WTC11 (cell line): ENCODE measurements around the gene RPTN. TPM values are rescaled to one million over a fixed set of nuclear protein-coding genes. Genes with fewer than 3 reads are reported as not detected.

Source experiments
- ATAC-seq: fragments of 200-7000 bp; cut with Tn5 transposase; 2 replicates; pipeline ENCODE4 v1.10.0; 2021; ENCODE audit warnings: mild to moderate bottlenecking, moderate library complexity
- CTCF ChIA-PET: fragments of 300-600 bp; sonication (Branson Sonifier 250); formaldehyde crosslinking; loops from one replicate; lab custom pipeline; 2021; ENCODE audit warnings: antibody characterized with exemption; lab: Charles Lee
- POLR2A ChIA-PET: fragments of 350-600 bp; sonication (Branson Sonifier 250); formaldehyde crosslinking; loops from one replicate; lab custom pipeline; 2021; ENCODE audit warnings: antibody characterized with exemption; lab: Charles Lee
- DNase-seq: peaks from one replicate; pipeline ENCODE4 v3.0.0; 2021; ENCODE audit warnings: low spot score
- H3K27ac Mint-ChIP-seq: 2 replicates; pipeline ENCODE4 v1.8.0; 2021; ENCODE audit warnings: mixed read lengths
- H3K27me3 Mint-ChIP-seq: 2 replicates; pipeline ENCODE4 v1.8.0; 2021; ENCODE audit warnings: low read depth, mild to moderate bottlenecking, moderate library complexity, mixed read lengths
- H3K36me3 Mint-ChIP-seq: 2 replicates; pipeline ENCODE4 v1.8.0; 2021; ENCODE audit warnings: mixed read lengths
- H3K4me1 Mint-ChIP-seq: 2 replicates; pipeline ENCODE4 v1.8.0; 2022; ENCODE audit warnings: mixed read lengths
- H3K4me3 Mint-ChIP-seq: 2 replicates; pipeline ENCODE4 v1.8.0; 2021; ENCODE audit warnings: mild to moderate bottlenecking, moderate library complexity, mixed read lengths
- H3K9me3 Mint-ChIP-seq: 2 replicates; pipeline ENCODE4 v1.8.0; 2021; ENCODE audit warnings: mixed read lengths
- ATF1 ChIP-seq: sonication (generic); formaldehyde crosslinking; IDR thresholded peaks from 2 replicates; pipeline ENCODE4 v1.8.1; 2023; ENCODE audit warnings: mild to moderate bottlenecking, moderate library complexity, missing genetic modification reagents
- ATF6 ChIP-seq: sonication (generic); formaldehyde crosslinking; IDR thresholded peaks from 2 replicates; pipeline ENCODE4 v1.8.1; 2023; ENCODE audit warnings: mild to moderate bottlenecking, missing genetic modification reagents
- FOXK1 ChIP-seq: sonication (generic); formaldehyde crosslinking; IDR thresholded peaks from 2 replicates; pipeline ENCODE4 v1.8.0; 2022; ENCODE audit warnings: mild to moderate bottlenecking, moderate library complexity, missing genetic modification reagents
- GABPB1 ChIP-seq: sonication (generic); formaldehyde crosslinking; IDR thresholded peaks from 2 replicates; pipeline ENCODE4 v1.8.1; 2023; ENCODE audit warnings: mild to moderate bottlenecking, missing genetic modification reagents
- GRHL2 ChIP-seq: fragments of 250-450 bp; sonication (Bioruptor Pico); IDR thresholded peaks from 2 replicates; pipeline ENCODE4 v1.8.0; 2022; ENCODE audit warnings: mild to moderate bottlenecking, moderate library complexity; ENCODE audit not compliant: insufficient replicate concordance, severe bottlenecking
- GTF2I ChIP-seq: fragments of 250-450 bp; sonication (Bioruptor Pico); conservative IDR thresholded peaks from 2 replicates; pipeline ENCODE4 v1.4.0; 2021; ENCODE audit warnings: mild to moderate bottlenecking
- HMGA2 ChIP-seq: fragments of 250-450 bp; sonication (Bioruptor Pico); IDR thresholded peaks from 2 replicates; pipeline ENCODE4 v1.4.0; 2021; ENCODE audit warnings: mild to moderate bottlenecking, moderate library complexity
- IRF1 ChIP-seq: sonication (generic); formaldehyde crosslinking; IDR thresholded peaks from 2 replicates; pipeline ENCODE4 v1.8.0; 2023; ENCODE audit warnings: missing genetic modification reagents
- IRF2 ChIP-seq: sonication (generic); formaldehyde crosslinking; IDR thresholded peaks from 2 replicates; pipeline ENCODE4 v1.8.0; 2022; ENCODE audit warnings: low read depth, missing genetic modification reagents, borderline replicate concordance
- KAT7 ChIP-seq: sonication (generic); formaldehyde crosslinking; IDR thresholded peaks from 2 replicates; pipeline ENCODE4 v1.8.1; 2023; ENCODE audit warnings: missing genetic modification reagents, mild to moderate bottlenecking, borderline replicate concordance
- NFATC4 ChIP-seq: fragments of 250-450 bp; sonication (Bioruptor Pico); IDR thresholded peaks from 2 replicates; pipeline ENCODE4 v1.9.0; 2021; ENCODE audit warnings: mild to moderate bottlenecking
- NFE2L1 ChIP-seq: sonication (generic); formaldehyde crosslinking; IDR thresholded peaks from 2 replicates; pipeline ENCODE4 v1.8.1; 2023; ENCODE audit warnings: missing genetic modification reagents
- SMAD3 ChIP-seq: sonication (generic); formaldehyde crosslinking; IDR thresholded peaks from 2 replicates; pipeline ENCODE4 v1.8.0; 2022; ENCODE audit warnings: missing genetic modification reagents, mild to moderate bottlenecking, borderline replicate concordance
- SMAD4 ChIP-seq: sonication (generic); formaldehyde crosslinking; IDR thresholded peaks from 2 replicates; pipeline ENCODE4 v1.8.0; 2022; ENCODE audit warnings: mild to moderate bottlenecking, missing genetic modification reagents
- TEAD1 ChIP-seq: sonication (generic); formaldehyde crosslinking; IDR thresholded peaks from 2 replicates; pipeline ENCODE4 v1.8.0; 2022; ENCODE audit warnings: mild to moderate bottlenecking, missing genetic modification reagents
- ZBTB21 ChIP-seq: sonication (generic); formaldehyde crosslinking; IDR thresholded peaks from 2 replicates; pipeline ENCODE4 v1.8.1; 2023; ENCODE audit warnings: mild to moderate bottlenecking, missing genetic modification reagents, borderline replicate concordance
- ZNF138 ChIP-seq: sonication (generic); formaldehyde crosslinking; conservative IDR thresholded peaks from 2 replicates; pipeline ENCODE4 v1.8.1; 2022; ENCODE audit warnings: mild to moderate bottlenecking, moderate library complexity, missing genetic modification reagents
- ZNF396 ChIP-seq: fragments of 250-450 bp; sonication (Bioruptor Pico); IDR thresholded peaks from 2 replicates; pipeline ENCODE4 v1.8.0; 2021; ENCODE audit warnings: mild to moderate bottlenecking, moderate library complexity, borderline replicate concordance
- ZNF416 ChIP-seq: fragments of 250-450 bp; sonication (Bioruptor Pico); IDR thresholded peaks from 2 replicates; pipeline ENCODE4 v1.9.0; 2021; ENCODE audit warnings: mild to moderate bottlenecking, inconsistent platforms
- total RNA-seq: library from RNA; stranded (reverse); gene quantifications from 3 replicates; pipeline ENCODE4 v1.2.3, GENCODE V29; 2021
- TF ChIP-seq, protein P1 (sequence below): sonication (generic); formaldehyde crosslinking; IDR thresholded peaks from 2 replicates; pipeline ENCODE4 v1.8.0; 2022; ENCODE audit warnings: missing genetic modification reagents

RPTN gene
- total RNA-seq, 1 experiment from 2014 or later = not detected

GRCh38 chr1:152160576-152160975, 1.5 kb upstream of the RPTN start:
- Mint-ChIP-seq H3K27me3 (peaks cover 10% of the 10 kb centered on the region), H3K4me1 (no peaks in the 10 kb centered on the region), H3K4me3 (no peak overlapping the region), H3K27ac (no peak overlapping the region), H3K36me3 (peaks cover 22% of the 10 kb centered on the region), H3K9me3 (peaks cover 84% of the 10 kb centered on the region)
- CTCF ChIA-PET = no interaction called here
- DNase-seq (no peak), ATAC-seq (no peak)
- POLR2A ChIA-PET = no interaction called here
- TF ChIP-seq TEAD1 (no peak), GTF2I (CRISPR knock-in tag) (no peak), KAT7 (no peak)

DNA sequence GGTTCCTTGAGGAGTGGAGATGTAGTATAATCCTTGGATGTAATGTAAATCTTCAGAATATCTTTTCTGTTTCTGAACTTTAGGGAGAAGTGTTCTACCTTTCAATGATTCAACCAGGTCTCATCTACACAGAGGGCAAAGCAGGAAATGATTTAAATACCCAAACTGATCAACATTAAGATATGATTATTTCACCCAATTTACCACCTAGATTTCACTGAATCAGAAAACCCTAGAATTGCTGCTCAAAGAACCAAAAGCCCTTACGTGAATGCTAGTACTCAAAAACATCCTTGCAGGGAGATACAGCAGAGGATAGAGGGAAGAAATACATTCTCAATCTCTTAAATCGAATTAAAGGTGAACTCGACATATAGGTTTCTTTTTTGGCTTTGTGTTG, 5.0 kb downstream of the RPTN start:
- Mint-ChIP-seq H3K9me3 (peaks cover 90% of the 10 kb centered on the region), H3K36me3 (peaks cover 58% of the 10 kb centered on the region), H3K4me1 (no peaks in the 10 kb centered on the region), H3K4me3 (no peak overlapping the region), H3K27ac (no peak overlapping the region), H3K27me3 (peaks cover 24% of the 10 kb centered on the region)
- ATAC-seq = no peak
- ChIA-PET CTCF (no interaction called here), POLR2A (no interaction called here)
- no peak for TF ChIP-seq ZNF416 (CRISPR knock-in tag)
- DNase-seq = no peak

DNA sequence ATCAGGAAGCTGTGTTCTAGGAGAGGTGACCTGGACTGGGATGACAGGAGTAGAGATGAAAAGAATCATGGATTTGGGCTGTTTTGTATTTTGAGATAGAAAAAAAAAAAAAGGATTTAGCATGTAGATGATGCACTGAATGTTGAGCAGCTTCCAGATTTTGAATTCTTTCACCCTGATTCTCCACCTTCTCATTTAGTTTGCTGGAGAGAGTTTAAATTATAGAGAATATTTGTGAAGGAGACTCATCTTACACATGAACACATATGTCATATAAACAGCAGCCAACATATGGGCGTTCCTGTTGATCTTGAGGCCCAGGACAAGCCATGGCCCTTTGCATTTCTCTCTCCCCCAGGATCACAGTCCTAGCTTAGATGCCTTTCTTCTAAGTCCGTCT, 7.4 kb downstream of the RPTN start:
- no peak overlapping the region for H3K27ac Mint-ChIP-seq
- H3K4me3 Mint-ChIP-seq = no peak overlapping the region
- no peaks in the 10 kb centered on the region for H3K4me1 Mint-ChIP-seq
- no peak for ATAC-seq
- DNase-seq = no peak
- ChIA-PET POLR2A (no interaction called here), CTCF (no interaction called here)
- peaks cover 72% of the 10 kb centered on the region for H3K36me3 Mint-ChIP-seq
- H3K27me3 Mint-ChIP-seq = peaks cover 26% of the 10 kb centered on the region
- H3K9me3 Mint-ChIP-seq = peaks cover 91% of the 10 kb centered on the region
- TF ChIP-seq ATF6 = no peak
- TF ChIP-seq FOXK1 = no peak
- no peak for TF ChIP-seq ZNF396 (CRISPR knock-in tag)
- TF ChIP-seq, protein P1, sequence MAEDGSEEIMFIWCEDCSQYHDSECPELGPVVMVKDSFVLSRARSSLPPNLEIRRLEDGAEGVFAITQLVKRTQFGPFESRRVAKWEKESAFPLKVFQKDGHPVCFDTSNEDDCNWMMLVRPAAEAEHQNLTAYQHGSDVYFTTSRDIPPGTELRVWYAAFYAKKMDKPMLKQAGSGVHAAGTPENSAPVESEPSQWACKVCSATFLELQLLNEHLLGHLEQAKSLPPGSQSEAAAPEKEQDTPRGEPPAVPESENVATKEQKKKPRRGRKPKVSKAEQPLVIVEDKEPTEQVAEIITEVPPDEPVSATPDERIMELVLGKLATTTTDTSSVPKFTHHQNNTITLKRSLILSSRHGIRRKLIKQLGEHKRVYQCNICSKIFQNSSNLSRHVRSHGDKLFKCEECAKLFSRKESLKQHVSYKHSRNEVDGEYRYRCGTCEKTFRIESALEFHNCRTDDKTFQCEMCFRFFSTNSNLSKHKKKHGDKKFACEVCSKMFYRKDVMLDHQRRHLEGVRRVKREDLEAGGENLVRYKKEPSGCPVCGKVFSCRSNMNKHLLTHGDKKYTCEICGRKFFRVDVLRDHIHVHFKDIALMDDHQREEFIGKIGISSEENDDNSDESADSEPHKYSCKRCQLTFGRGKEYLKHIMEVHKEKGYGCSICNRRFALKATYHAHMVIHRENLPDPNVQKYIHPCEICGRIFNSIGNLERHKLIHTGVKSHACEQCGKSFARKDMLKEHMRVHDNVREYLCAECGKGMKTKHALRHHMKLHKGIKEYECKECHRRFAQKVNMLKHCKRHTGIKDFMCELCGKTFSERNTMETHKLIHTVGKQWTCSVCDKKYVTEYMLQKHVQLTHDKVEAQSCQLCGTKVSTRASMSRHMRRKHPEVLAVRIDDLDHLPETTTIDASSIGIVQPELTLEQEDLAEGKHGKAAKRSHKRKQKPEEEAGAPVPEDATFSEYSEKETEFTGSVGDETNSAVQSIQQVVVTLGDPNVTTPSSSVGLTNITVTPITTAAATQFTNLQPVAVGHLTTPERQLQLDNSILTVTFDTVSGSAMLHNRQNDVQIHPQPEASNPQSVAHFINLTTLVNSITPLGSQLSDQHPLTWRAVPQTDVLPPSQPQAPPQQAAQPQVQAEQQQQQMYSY = no peak
- TF ChIP-seq ATF1 (CRISPR knock-in tag) = no peak
- TF ChIP-seq NFATC4 = no peak
- TF ChIP-seq NFE2L1 (CRISPR knock-in tag) = no peak
- no peak for TF ChIP-seq IRF2 (CRISPR knock-in tag)
- no peak for TF ChIP-seq KAT7
- no peak for TF ChIP-seq SMAD3 (CRISPR knock-in tag)
- no peak for TF ChIP-seq GRHL2 (CRISPR knock-in tag)
- TF ChIP-seq SMAD4 (CRISPR knock-in tag) = no peak
- no peak for TF ChIP-seq HMGA2
- no peak for TF ChIP-seq GABPB1
- no peak for TF ChIP-seq ZNF138 (CRISPR knock-in tag)
- TF ChIP-seq TEAD1 = no peak
- no peak for TF ChIP-seq IRF1 (CRISPR knock-in tag)
- no peak for TF ChIP-seq ZBTB21
